HL-60/S4 treated with phorbol 12-myristate 13-acetate at 8.2 ng/mL for 4 days and 3 days (cell line): ENCODE data around the gene SPATA17.

Experiments used
- in situ Hi-C: fragments of 300-500 bp; cut with MboI; formaldehyde crosslinking; loops from 2 replicates; pipeline ENCODE4 v1.15.0; 2022; ENCODE audit warnings: low sequenced_read_pairs

Gene SPATA17

DNA sequence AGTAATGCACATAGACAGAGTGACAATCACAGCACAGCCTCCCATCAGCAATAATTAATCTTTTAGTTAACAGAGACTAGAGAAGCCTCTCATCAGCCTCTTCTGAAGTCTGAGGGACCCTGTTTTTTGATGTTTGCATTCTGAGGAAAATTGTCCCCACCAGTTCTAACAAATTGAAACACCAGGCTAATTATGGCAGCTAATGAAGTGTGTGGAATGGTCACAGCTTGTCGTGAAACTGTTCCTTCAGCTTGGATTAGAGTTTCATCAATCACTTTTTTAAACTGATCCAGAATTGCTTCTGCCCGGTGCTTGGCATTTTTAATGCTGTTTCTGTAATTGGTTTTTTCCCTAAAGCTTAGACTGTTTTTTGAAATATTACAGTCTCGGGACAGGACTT lies 208.0 kb downstream of the SPATA17 start:
- in situ Hi-C loops = no loop called here

DNA sequence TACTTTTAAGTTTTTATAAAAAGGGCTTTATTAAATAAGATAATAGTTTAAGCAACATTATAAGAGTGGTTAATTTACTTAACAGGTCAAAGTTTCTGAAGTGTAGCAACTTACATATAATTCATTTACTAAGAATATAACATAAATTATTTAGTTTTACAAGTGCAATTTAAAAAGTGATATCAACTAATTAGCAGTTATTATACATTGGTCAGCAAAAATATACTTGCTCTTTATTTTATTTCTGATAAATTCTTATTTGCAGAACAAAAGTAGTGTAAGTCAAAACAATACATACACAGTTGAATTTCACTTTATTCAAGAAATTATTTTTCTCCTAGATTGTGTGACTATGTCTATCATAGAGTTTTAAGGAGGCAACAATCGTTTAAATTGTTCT lies 215.6 kb downstream of the SPATA17 start:
- in situ Hi-C loops = no loop called here

DNA sequence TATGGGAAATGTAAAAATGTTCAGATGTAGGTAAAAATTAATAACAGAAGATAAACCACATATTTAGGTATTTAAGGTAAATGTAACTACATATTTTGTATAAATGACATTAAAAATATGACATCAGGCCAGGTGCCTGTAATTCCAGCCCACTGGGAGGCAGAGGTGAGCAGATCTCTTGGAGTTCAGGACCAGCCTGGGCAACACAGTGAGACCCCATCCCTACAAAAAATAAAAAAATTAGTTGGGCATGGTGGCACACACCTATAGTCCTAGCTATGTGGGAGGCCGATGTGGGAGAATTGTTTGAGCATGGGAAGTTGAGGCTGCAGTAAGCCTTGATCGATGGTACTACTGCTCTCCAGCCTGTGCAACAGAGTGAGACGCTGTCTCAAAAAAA lies 216.5 kb downstream of the SPATA17 start:
- in situ Hi-C loops = no loop called here

DNA sequence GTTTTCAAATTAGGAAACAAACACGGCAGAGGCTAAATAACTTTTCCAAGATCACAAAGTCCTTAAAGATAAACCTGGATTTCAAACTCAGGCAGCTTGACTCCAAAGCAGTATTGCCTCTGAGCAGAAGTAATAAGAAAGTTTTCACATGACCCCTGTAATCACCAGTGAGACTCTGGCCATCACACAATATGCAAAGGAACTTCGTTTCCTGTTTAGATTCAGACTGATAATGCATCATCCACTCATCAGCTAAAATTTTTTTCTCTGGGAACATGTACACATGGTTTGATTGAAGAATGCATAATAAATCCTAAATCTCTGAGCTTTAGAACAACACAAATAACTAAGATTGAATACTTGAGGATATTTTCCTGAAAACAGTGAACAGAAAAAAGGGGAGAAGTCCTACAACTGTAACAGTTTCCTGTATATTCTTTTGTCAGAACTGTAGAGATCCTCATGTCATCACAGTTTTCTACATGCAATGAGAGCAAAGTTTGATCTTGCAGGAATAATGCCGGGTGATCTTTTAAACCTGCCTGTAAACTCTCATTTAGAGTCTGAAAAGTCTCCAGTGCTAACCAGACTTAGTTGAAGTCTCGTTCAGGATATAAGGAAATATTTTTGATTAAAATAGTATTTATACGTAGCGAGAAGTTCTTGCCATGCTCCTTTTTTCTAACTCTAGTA lies 225.3 kb downstream of the SPATA17 start:
- in situ Hi-C loops = no loop called here

DNA sequence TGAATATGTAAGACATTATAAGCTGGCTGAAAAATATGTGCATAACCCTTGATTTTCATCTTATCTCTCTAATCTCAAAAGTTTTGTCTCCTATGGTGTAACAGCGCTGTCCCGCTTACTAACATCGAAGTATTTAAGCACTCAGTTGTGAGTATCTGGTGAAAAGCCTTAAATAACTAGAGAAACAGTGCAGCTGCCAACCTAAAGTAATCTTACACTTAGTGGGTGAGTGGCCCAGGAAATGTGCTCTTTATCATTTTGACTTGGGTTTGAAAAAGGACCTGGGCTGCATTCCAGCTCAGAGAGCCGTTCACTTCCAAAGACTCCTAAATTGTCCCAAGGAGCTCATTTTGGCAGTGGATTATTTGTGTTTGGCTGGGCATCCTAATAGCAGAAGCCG lies 225.9 kb downstream of the SPATA17 start:
- in situ Hi-C loops = no loop called here

DNA sequence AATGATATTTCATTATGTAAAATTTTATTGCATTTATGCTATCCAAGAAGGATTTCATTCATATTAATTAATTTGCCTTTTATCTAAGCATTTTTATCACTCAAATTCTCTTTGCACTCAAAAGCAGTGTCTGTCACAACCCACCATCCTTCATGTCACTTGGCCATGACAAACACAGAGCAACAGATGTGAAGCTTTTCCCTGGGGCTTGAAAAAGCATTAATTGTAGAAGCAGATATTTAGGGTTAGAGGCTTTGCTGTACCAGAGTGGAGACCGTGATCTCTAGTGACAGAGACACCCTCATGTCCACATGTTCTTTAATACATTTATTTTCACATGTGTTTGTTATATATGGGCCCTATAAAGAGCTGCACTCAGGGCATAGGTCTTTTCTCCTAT lies 230.5 kb downstream of the SPATA17 start:
- in situ Hi-C loops = no loop called here

DNA sequence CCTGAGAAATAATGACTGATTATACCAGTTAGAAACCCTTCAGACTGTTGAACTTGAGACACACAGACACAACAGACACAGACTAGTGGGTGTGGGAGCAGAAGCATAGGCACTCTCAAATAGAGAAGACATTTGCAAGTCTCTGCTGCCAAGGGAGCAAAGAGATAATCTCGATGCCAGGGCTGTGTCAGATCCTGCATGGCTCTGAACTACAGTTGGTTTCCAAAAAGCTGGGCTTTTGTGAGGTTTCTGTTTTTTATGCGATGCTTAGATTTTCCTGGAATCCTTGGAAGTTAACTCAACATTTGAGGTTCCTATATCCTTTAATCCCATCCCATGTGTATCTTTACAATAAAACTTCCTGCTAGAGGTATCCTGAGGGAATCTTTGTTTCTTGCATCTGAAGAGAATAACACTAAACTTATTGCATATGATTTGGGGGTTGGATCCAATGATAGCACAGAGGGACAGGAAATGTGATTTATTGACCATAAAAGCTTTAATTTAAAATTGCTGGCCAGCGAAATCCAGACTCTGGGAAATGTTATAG lies 236.4 kb downstream of the SPATA17 start:
- in situ Hi-C loops = no loop called here

DNA sequence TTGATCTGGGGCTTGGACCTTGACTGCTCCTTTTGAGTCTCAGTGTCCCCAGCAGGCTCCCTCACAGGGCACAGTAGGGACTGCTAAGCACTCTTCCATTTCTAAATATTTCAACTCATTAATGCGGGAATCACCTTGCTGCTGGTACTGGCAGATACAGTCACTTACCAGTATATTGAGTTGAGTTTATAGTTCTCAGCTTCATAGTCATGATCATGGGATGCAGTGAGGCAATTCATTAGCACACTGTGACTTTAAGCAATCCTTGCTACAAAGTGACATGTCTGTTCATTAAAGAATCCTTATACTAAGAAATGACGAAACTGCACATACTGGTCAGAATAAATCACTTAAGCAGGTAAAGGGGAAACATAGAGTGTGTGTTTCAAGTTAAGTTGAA lies 240.8 kb downstream of the SPATA17 start:
- in situ Hi-C loops = no loop called here

DNA sequence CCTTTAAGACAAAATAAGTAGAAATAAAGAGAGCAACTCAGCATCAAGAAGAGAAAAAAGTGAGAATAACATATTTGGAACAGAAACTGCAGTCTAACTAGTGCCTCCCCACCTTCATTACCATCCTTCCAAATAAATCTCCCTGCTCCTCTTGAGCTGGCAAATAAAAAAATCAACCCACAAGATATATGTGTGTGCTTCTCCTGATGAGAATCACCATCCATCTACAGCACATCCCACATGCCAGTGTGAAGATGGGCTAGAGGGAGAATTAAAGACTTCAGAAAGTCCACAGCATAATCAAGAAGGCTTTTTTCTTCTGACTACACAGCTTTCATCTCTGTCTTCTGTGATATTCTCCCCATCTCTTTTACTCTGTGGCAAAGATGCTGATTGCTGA lies 244.1 kb downstream of the SPATA17 start:
- in situ Hi-C loops = no loop called here

DNA sequence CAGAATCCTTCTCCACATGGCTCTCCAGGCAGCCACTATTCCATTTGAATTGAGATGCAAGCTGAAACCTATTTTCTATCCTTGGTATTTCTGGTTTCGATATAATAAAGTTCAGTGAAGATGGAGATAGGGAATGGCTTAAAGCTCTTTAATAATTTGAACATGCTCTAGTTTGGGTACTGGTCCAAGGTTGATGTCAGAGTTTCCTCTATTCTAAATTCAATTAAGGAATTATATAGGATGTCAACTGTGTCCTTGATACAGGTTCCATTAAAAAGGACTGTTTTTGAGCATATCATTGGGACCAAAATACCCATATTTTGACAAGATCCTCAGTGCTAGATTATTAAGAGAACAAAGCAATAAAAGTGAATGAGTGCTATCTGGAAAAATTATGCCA lies 245.3 kb downstream of the SPATA17 start:
- in situ Hi-C loops = no loop called here

DNA sequence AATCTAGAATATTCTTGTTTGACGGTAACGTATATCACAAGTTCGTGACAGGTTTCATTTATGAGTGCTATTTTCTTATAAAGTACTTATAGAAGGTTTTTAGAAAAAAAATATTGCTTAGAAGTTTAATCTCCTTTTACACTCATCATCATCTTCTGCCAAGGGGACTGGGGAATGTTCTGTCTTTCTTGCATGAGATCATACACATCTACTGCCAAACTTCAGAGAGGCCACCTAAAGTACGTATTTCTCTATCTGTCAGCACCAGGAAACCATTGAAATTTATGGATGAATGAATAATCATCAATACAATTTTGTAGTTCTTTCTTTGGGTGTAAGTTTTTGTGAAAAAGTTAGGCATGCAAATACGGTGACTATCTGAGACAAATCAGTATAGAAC lies 245.8 kb downstream of the SPATA17 start:
- in situ Hi-C loops = no loop called here

DNA sequence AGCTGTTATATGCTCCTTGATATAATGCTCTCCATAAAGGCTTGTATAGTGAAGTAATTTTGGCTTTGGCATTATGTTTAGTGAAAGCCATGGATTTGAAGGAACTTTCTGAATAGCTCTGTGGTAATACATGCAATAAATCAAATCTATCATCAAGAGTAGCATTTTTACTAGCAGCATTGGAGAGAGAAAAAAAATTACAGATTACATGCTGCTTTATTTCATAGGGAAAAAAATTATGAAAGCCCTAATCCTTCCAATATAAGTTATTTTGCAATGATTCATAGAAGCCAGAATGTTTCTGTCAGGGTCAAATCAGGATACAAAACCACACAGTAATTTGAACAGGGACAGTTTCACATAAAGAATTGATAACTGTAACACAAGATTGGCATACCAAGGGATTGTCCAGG lies 250.0 kb downstream of the SPATA17 start:
- in situ Hi-C loops = no loop called here

DNA sequence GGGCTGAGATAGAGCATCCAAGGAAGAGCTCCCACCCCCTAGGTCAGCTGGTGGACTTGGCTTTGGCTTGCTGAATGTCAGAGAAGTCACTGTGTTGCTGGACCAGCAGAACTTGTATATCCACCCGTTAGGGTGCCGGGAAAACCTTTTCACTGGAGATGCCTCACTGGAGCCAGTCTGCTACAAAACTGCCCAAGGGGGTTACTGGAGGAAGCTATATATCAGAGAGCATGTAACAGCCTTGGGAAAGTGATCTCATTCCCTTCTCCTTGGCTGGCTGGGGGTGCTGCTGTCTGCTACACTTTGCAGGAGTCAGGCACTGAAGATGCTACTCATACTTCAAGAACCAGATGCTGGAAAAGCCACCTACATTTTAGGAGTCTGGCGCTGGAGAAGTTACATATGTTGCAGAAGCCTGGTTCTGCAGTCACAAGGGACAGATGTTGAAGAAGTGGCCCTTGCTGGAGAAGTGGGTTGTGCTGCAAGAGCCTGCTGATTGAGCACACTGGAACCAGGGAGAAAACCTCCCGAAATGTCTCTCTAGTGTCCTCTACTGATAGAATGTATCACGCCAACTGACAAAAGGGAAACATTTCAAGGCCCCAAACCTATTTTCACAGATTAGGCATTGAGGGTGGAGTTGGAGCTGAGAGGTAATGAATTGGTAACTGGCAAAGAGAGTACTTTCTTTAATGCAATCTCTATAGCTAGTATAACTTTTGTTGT lies 250.6 kb downstream of the SPATA17 start:
- in situ Hi-C loops = no loop called here

DNA sequence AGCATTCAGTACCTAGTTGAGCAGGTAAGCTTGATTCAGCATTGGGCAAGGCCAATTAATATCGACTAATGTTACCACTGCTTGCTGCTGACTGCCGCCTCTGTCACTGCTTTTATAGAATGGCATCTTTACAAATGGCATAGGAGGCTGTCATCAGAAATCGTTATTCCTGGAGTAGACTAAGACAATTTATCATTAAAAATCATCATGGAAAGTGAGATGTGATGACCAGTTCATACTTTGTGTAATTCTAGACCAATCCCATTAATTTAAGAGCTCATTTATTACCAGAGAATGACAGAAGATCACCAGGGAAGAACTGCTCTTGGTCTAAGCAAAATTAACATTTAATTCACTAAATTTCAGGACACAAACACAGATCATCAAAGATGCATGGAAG lies 254.0 kb downstream of the SPATA17 start:
- in situ Hi-C loops = no loop called here

DNA sequence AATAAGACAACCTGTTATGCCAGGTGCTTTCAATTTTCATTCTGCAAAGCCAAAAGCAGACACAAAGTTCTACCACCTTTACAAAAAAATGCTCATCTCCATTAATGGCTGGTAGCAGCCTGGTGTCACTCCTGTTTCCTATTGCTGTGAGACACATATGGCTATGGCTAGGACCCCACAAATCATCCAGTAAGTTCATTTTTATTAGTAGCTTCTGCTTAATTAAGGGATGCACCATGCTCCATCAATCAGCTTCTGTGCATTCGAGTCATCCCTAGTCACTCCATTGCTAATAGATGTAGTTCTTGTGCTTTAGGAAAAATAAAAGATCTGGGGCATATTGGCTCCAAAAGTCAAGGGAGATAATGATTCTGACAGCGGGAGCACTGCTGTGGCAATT lies 257.2 kb downstream of the SPATA17 start:
- in situ Hi-C loops = no loop called here

DNA sequence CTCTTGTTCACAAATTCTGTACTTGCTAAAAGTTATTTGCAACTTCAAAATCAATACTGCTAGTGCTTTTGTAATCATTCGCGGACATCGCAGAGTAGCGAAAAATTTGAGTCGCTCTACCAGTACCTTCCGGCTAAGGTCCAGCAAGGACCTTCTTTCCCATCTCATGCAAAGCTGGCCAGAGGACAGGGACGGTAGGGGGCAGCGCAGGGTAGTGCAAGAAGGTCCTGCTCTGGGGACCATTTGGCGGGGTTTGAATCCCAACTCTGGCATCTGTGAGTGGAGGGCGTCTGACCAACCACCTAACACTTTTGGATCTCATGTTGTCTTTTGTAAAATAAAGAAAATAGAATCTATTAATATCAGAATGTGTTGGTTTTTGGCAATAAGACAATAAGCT lies 258.3 kb downstream of the SPATA17 start:
- in situ Hi-C loops = no loop called here

DNA sequence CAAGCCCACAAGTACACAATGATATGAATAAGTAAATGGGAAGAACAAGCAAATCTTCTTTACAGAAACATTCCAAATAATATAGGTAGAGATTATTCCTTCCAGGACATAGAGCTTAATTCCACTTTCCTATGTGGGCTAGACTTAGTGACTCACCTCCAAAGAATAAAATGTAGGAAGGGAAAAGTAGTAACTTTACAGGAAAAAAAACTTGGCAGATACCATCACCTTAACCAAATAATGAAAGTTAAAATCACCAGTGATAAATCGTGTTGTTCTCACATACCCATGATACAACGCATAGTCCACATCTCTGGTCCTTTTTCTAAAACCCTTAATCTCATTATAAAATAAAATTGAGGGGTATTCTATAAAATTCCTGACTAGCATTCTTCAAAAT lies 260.8 kb downstream of the SPATA17 start:
- in situ Hi-C loops = no loop called here

DNA sequence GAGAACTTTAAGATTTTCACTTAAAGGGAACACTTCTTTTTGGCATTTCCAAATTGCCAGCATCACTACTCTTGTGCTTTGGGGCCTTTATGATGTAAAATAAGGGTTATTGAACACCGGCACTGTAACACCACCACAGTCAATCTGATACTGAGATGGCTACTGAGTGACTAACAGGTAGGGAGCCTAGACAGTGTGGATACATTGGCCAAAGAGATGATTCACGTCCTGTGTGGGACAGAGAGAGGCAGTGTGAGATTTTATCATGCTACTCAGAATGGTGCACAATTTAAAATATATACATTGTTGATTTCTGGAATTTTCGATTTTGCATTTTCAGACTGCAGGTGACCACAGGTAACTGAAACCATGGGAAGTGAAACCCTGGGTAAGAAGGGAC lies 261.6 kb downstream of the SPATA17 start:
- in situ Hi-C loops = no loop called here

DNA sequence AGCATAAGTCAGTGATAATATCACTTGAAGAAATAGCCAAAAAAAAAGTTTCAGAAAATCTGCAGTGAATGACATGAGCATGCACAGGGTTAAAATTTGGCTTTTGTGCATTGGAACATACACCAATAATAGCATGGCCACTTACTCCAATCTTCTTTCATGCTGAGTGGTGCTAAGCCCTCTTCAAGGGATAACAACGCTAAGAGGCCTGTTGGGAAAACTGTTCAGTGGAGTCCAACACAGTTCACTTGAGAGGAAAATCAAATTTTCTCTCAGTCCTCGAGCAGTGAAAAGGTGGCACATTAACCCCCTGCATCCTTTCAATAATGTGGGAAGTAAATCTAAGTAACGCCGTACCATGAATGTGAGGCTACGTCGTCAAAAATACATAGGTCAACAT lies 264.7 kb downstream of the SPATA17 start:
- in situ Hi-C loops = no loop called here

DNA sequence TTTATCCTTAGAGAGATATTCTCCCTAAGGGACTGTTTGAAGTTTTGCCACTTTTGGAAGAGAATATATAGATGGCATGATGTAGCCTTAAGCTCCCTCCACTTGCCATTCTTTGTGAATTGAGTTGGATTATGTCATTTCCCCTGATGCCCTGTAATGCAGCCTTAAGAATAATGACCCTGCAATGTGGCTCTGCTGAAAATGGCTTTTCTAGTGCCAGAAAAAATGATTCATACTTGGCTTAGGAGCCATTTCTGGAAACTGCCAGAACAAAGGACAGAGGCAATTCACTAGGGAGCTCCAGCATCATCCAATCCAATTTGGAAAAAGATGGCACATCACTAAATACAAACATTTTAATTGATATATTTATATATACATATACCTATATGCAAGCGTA lies 265.3 kb downstream of the SPATA17 start:
- in situ Hi-C loops = no loop called here

DNA sequence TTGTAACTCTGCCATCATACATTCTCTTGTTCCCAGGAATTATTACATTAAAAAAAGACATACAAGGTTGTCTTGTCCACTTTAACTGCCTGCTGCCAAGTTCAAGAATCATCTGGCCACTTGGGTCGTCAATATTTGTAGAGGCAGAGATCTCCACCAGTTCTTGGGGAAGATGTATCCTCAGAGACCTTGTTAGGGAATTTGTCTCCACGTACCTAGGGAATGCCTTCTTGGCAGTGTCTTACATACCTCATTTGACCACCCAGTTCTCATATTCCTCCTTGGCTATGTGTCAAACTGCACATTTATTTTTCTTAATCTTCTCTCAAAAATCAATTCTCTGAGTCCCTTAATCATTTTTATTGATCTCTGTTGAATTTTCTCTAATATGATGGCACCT lies 266.0 kb downstream of the SPATA17 start:
- in situ Hi-C loops = no loop called here

DNA sequence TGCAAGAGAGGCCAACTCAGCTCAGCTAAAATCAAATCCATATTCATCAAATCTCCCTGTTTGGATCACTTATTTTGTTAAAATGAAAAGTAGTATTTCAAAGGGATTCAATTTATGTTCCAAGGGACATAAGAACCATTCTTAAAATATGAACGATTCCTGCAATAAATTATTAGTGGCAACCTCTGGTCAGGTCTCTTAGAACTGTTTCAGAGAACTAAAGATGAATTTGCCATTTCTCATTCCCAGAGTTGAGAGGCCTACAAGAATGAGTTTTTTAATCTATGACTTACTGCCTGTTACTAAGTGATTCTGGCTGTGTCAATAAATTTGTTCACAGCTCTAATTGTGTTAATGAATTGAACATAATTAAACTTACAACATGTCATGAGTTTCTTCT lies 268.5 kb downstream of the SPATA17 start:
- in situ Hi-C loops = no loop called here

DNA sequence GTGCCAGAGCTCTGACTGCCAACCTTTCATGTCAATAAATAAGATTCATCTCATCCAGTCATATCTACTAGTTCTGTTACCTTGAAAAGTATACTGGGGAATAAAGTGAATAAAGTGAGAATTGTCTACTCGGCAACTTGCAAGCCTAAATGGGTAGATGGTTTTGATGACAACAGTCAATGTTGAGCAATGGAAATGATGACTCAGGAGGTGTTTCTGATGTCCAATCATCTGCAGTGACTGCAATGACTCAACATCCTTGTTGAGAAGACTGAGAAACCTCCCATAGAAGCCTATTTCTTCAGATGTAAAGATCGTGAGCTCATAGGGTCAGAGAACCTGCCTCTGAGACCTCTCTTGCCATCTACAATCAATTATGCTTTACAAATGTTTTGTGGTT lies 276.4 kb downstream of the SPATA17 start:
- in situ Hi-C loops = no loop called here
